HepG2 (cell line): Measurements from ENCODE around the gene TBX15. TPM values are rescaled to one million over a fixed set of nuclear protein-coding genes. Genes with fewer than 3 reads are reported as not detected.

Source experiments
- ATAC-seq: fragments of 200-7000 bp; cut with Tn5 transposase; 3 replicates; pipeline ENCODE4 v1.9.1; 2020; ENCODE audit warnings: mild to moderate bottlenecking, moderate library complexity
- BruUV-seq: library from RNA; stranded (reverse); fragments of 400-500 nt; replicated peaks from 2 replicates; lab custom pipeline; 2021; lab: Mats Ljungman, UMichigan
- CTCF ChIA-PET: fragments of 300-600 bp; formaldehyde crosslinking; extraction: SDS; loops from one replicate; lab custom pipeline; 2021; ENCODE audit warnings: low total read pairs, inconsistent platforms, low intra/inter-chr PET ratio; lab: Yijun Ruan, JAX
- POLR2A ChIA-PET: fragments of 350-600 bp; sonication (Branson Sonifier 250); formaldehyde crosslinking; loops from one replicate; lab custom pipeline; 2020; ENCODE audit warnings: antibody characterized with exemption, inconsistent platforms; lab: Yijun Ruan, JAX
- DNase-seq: peaks from one replicate; pipeline ENCODE4 v3.0.0-alpha.2; 2015; ENCODE audit warnings: low spot score
- FAIRE-seq: peaks from 3 replicates; lab custom pipeline; 2011; peaks lifted over from hg19 to GRCh38; lab: Jason Lieb, UNC
- H2AFZ ChIP-seq: one replicate; pipeline ENCODE4 v1.6.1; 2011; ENCODE audit warnings: low read length, inconsistent platforms
- H3K27ac ChIP-seq: fragments of 300-600 bp; 3 replicates; pipeline ENCODE4 v1.8.0; 2011; ENCODE audit warnings: mixed run types, mild to moderate bottlenecking, mixed read lengths, low read length, inconsistent platforms; ENCODE audit not compliant: insufficient read depth; ENCODE audit errors: extremely low read length
- H3K27me3 ChIP-seq, 2 experiments: fragments of 200-600 bp in 1 of 2; 2 replicates in 1 of 2; 3 replicates in 1 of 2; pipeline versions ENCODE4 v1.6.0 to v1.8.0; 2011; ENCODE audit warnings: low read length in 2 of 2, mild to moderate bottlenecking in 2 of 2, moderate library complexity in 2 of 2, inconsistent platforms in 1 of 2; ENCODE audit not compliant: insufficient read depth in 2 of 2, control insufficient read depth in 1 of 2
- H3K36me3 ChIP-seq, 2 experiments: fragments of 200-600 bp in 1 of 2; replicated peaks in 1 of 2; 2 replicates in 1 of 2; 3 replicates in 1 of 2; pipeline versions ENCODE4 v1.5.1 to v1.8.0; 2011; ENCODE audit warnings: low read length in 2 of 2, inconsistent platforms in 1 of 2; ENCODE audit not compliant: insufficient read depth in 2 of 2, control insufficient read depth in 1 of 2
- H3K4me1 ChIP-seq: 2 replicates; pipeline ENCODE4 v1.5.1; 2012; ENCODE audit warnings: low read length, inconsistent platforms; ENCODE audit not compliant: insufficient read depth
- H3K4me2 ChIP-seq: 2 replicates; pipeline ENCODE4 v1.6.0; 2011; ENCODE audit warnings: low read depth, low read length, inconsistent platforms
- H3K4me3 ChIP-seq, 3 experiments: fragments of 200-600 bp in 1 of 3; sonication (generic), shearing (Covaris generic) in 1 of 3; replicated peaks in 1 of 3; 2 replicates each; pipeline ENCODE4 v1.5.1; 2011 to 2016; ENCODE audit warnings: low read length in 3 of 3, inconsistent platforms in 2 of 3, low read depth in 2 of 3, mild to moderate bottlenecking in 2 of 3, control low read depth in 1 of 3, mixed read lengths in 1 of 3; ENCODE audit not compliant: insufficient read depth in 1 of 3
- H3K79me2 ChIP-seq: one replicate; pipeline ENCODE4 v1.6.1; 2011; ENCODE audit warnings: low read length, inconsistent platforms; ENCODE audit not compliant: insufficient read depth
- H3K9ac ChIP-seq: 2 replicates; pipeline ENCODE4 v1.6.0; 2011; ENCODE audit warnings: mild to moderate bottlenecking, low read depth, low read length, inconsistent platforms; ENCODE audit not compliant: insufficient read depth
- H3K9me3 ChIP-seq: 2 replicates; pipeline ENCODE4 v1.5.1; 2012; ENCODE audit warnings: mild to moderate bottlenecking, low read length
- H4K20me1 ChIP-seq: 2 replicates; pipeline ENCODE4 v1.6.0; 2011; ENCODE audit warnings: inconsistent platforms, mild to moderate bottlenecking, low read length, moderate library complexity; ENCODE audit not compliant: insufficient read depth
- AKNA ChIP-seq: sonication (generic); formaldehyde crosslinking; IDR thresholded peaks from 2 replicates; pipeline ENCODE4 v1.4.0; 2020; ENCODE audit warnings: missing genetic modification reagents, borderline replicate concordance
- IKZF4 ChIP-seq: sonication (generic); formaldehyde crosslinking; IDR thresholded peaks from 2 replicates; pipeline ENCODE4 v1.5.1; 2020; ENCODE audit warnings: borderline replicate concordance, mild to moderate bottlenecking, low read depth, missing genetic modification reagents; ENCODE audit errors: not compliant biosample characterization
- KAT2B ChIP-seq: fragments of 150-350 bp; IDR thresholded peaks from 2 replicates; pipeline ENCODE4 v1.6.1; 2014; ENCODE audit warnings: low read depth, low read length, borderline replicate concordance
- MAFF ChIP-seq: IDR thresholded peaks from 2 replicates; pipeline ENCODE4 v1.6.1; 2011; ENCODE audit warnings: low read depth, low read length, improper control_type of control experiment
- MAFK ChIP-seq, 2 experiments: IDR thresholded peaks in 1 of 2; conservative IDR thresholded peaks in 1 of 2; 2 replicates each; pipeline ENCODE4 v1.6.1; 2011; ENCODE audit warnings: improper control_type of control experiment in 2 of 2, low read length in 2 of 2
- NFE2L2 ChIP-seq: fragments of 150-350 bp; IDR thresholded peaks from 2 replicates; pipeline ENCODE4 v1.6.1; 2014; ENCODE audit warnings: low read length
- NFRKB ChIP-seq: fragments of 450-650 bp; IDR thresholded peaks from 2 replicates; pipeline ENCODE4 v1.6.1; 2017
- SALL1 ChIP-seq: sonication (generic); formaldehyde crosslinking; IDR thresholded peaks from 2 replicates; pipeline ENCODE4 v1.8.0; 2022; ENCODE audit warnings: mild to moderate bottlenecking, missing genetic modification reagents
- TOE1 ChIP-seq: sonication (generic); formaldehyde crosslinking; IDR thresholded peaks from 2 replicates; pipeline ENCODE4 v1.4.0; 2020; ENCODE audit warnings: mild to moderate bottlenecking, missing genetic modification reagents
- ZBTB34 ChIP-seq: sonication (generic); formaldehyde crosslinking; IDR thresholded peaks from 2 replicates; pipeline ENCODE4 v1.8.0; 2022; ENCODE audit warnings: mild to moderate bottlenecking, missing genetic modification reagents
- ZNF503 ChIP-seq: sonication (generic); formaldehyde crosslinking; IDR thresholded peaks from 2 replicates; pipeline ENCODE4 v1.4.0; 2020; ENCODE audit warnings: missing genetic modification reagents
- ZNF670 ChIP-seq: sonication (generic); formaldehyde crosslinking; IDR thresholded peaks from 2 replicates; pipeline ENCODE4 v1.8.0; 2022; ENCODE audit warnings: mild to moderate bottlenecking, missing genetic modification reagents, borderline replicate concordance
- WGBS: methylation state at CpG from one replicate; pipeline ENCODE4 v1.1.6; 2017; ENCODE audit warnings: low lambda C conversion rate; 5-methylcytosine and 5-hydroxymethylcytosine counted together
- in situ Hi-C: cut with HindIII; loops from 2 replicates; pipeline ENCODE4 v1.10.0; 2017; ENCODE audit warnings: low pct_unique_long_range_greater_than_20kb; ENCODE audit not compliant: extremely low pct_ligation_motif_present
- intact Hi-C: fragments of 100-400 bp; cut with micrococcal nuclease; formaldehyde crosslinking; loops from one replicate; pipeline ENCODE4 v1.10.0; 2022; ENCODE audit not compliant: unreplicated experiment
- polyA plus RNA-seq, 8 experiments: library from polyadenylated mRNA; depleted of rRNA in 3 of 8; stranded (reverse) in 7 of 8; unstranded in 1 of 8; fragments of >200 nt; fragmentation: Illumina TruSeq in 4 of 8; extraction: Trizol in 4 of 8; gene quantifications; 2 replicates each; pipeline versions ENCODE4 v1.2.1 to v1.2.3, GENCODE V29; 2011 to 2016; ENCODE audit warnings: low read depth in 4 of 8, missing spikeins in 1 of 8, mixed read lengths in 1 of 8; ENCODE audit not compliant: insufficient read depth in 1 of 8
- total RNA-seq, 5 experiments: library from RNA; depleted of rRNA; stranded (reverse); fragments of >200 nt; fragmentation: Illumina TruSeq; extraction: Trizol; gene quantifications; 2 replicates each; pipeline ENCODE4 v1.2.3, GENCODE V29; 2016; ENCODE audit warnings: low read depth in 1 of 5

TBX15 gene
- total and polyA plus RNA-seq, 2 of the 13 experiments (the other 11 are each of a cell fraction or from before 2014, with no cell fraction given) = 0.42 to 1.9 TPM

GRCh38 chr1:118902711-118903191 lies 85.4 kb downstream of the TBX15 start (continued):
- no peak for TF ChIP-seq AKNA (CRISPR knock-in tag)
- no peak for TF ChIP-seq KAT2B
- TF ChIP-seq ZNF503 (CRISPR knock-in tag) = no peak
- TF ChIP-seq TOE1 (CRISPR knock-in tag) = no peak
- no peak for TF ChIP-seq NFRKB
- TF ChIP-seq ZNF670 (CRISPR knock-in tag) = no peak

- 98% methylated on average over 2 of the region's 2 CpGs for WGBS
- no peak overlapping the region for H3K27ac ChIP-seq
- ATAC-seq (no peak), DNase-seq (no peak), FAIRE-seq (no peak)
- H3K4me1 ChIP-seq = peaks cover 16% of the 10 kb centered on the region
- no peaks in the 10 kb centered on the region for H3K27me3 ChIP-seq
- H3K79me2 ChIP-seq = no peaks in the 10 kb centered on the region
- H3K9ac ChIP-seq = no peak overlapping the region
- no peak overlapping the region for H2AFZ ChIP-seq
- no peaks in the 10 kb centered on the region for H3K36me3 ChIP-seq
- ChIA-PET CTCF (no interaction called here), POLR2A (no interaction called here)
- BruUV-seq = no TSS peak
- H4K20me1 ChIP-seq = no peaks in the 10 kb centered on the region
- in situ Hi-C loops = no loop called here
- no peak overlapping the region for H3K4me2 ChIP-seq
- TF ChIP-seq SALL1 (CRISPR knock-in tag) (no peak), MAFF (peak; percentile 35; the same call in 1 of the 2 replicates), NFE2L2 (peak; percentile 92), IKZF4 (CRISPR knock-in tag) (no peak), ZBTB34 (no peak), MAFK (conservative IDR thresholded peaks at IDR 0.05 in 1 of 2, IDR thresholded peaks at IDR 0.05 in 1 of 2; ENCODE audit: low read length in 2 of 2) (peak; percentile 24 to 52; a peak in 2 of 4 replicates)
- no peak overlapping the region for H3K4me3 ChIP-seq
- no peaks in the 10 kb centered on the region for H3K9me3 ChIP-seq
- intact Hi-C loops = no loop called here
These were observed 85.8 kb downstream of the TBX15 start for GRCh38 chr1:118902299-118902698.
